CD4-positive, alpha-beta T cell (primary cell): ENCODE results near the gene SHPK. TPM values are rescaled to one million over a fixed set of nuclear protein-coding genes. Genes with fewer than 3 reads are reported as not detected.

Experiments
- ATAC-seq: fragments of 200-7000 bp; cut with Tn5 transposase; one replicate; pipeline ENCODE4 v1.10.0; 2022; ENCODE audit warnings: mild to moderate bottlenecking; ENCODE audit not compliant: poor library complexity
- CTCF ChIA-PET: fragments of 350-600 bp; sonication (Branson Sonifier 250); formaldehyde crosslinking; loops from one replicate; lab custom pipeline; 2021; ENCODE audit warnings: antibody characterized with exemption, inconsistent platforms; lab: Charles Lee
- POLR2A ChIA-PET: fragments of 350-600 bp; sonication (Branson Sonifier 250); formaldehyde crosslinking; loops from one replicate; lab custom pipeline; 2021; ENCODE audit warnings: antibody characterized with exemption, inconsistent platforms; lab: Charles Lee
- DNase-seq, 14 experiments: peaks; one replicate each; pipeline ENCODE4 v3.0.0-alpha.2; 2013 to 2020; ENCODE audit warnings: mixed read lengths in 2 of 14
- H3K27ac ChIP-seq, 2 donors: one replicate each; pipeline versions ENCODE4 v1.5.1 to v1.7.0; 2013; ENCODE audit warnings: low read length in 2 of 2, low read depth in 1 of 2, mild to moderate bottlenecking in 1 of 2
- H3K27me3 ChIP-seq, 2 experiments: 1 replicate in 1 of 2; 2 replicates in 1 of 2; pipeline versions ENCODE4 v1.6.1 to v1.7.0; 2013; ENCODE audit warnings: low read length in 2 of 2, control low read depth in 1 of 2, mild to moderate bottlenecking in 1 of 2, moderate library complexity in 1 of 2; ENCODE audit not compliant: insufficient read depth in 2 of 2, control insufficient read depth in 1 of 2
- H3K36me3 ChIP-seq: one replicate; pipeline ENCODE4 v1.6.1; 2013; ENCODE audit warnings: low read length, control low read depth; ENCODE audit not compliant: insufficient read depth
- H3K4me1 ChIP-seq: one replicate; pipeline ENCODE4 v1.6.1; 2013; ENCODE audit warnings: low read length, control low read depth; ENCODE audit not compliant: insufficient read depth
- H3K4me3 ChIP-seq: one replicate; pipeline ENCODE4 v1.5.1; 2013; ENCODE audit warnings: mild to moderate bottlenecking, low read length, moderate library complexity
- H3K9me3 ChIP-seq, 2 experiments: 1 replicate in 1 of 2; 2 replicates in 1 of 2; pipeline versions ENCODE4 v1.6.1 to v1.7.0; 2013; ENCODE audit warnings: low read length in 2 of 2, mild to moderate bottlenecking in 2 of 2, control low read depth in 1 of 2, moderate library complexity in 1 of 2; ENCODE audit not compliant: control insufficient read depth in 1 of 2, insufficient read depth in 1 of 2
- H3K27ac Mint-ChIP-seq: one replicate; pipeline ENCODE4 v1.8.0; 2020; ENCODE audit warnings: mixed read lengths
- H3K27me3 Mint-ChIP-seq: one replicate; pipeline ENCODE4 v1.8.0; 2021; ENCODE audit warnings: mixed read lengths
- H3K36me3 Mint-ChIP-seq: one replicate; pipeline ENCODE4 v1.8.0; 2021; ENCODE audit warnings: low read depth, mixed read lengths
- H3K4me1 Mint-ChIP-seq: one replicate; pipeline ENCODE4 v1.8.0; 2021; ENCODE audit warnings: low read depth, mixed read lengths
- H3K4me3 Mint-ChIP-seq: one replicate; pipeline ENCODE4 v1.8.0; 2020; ENCODE audit warnings: mild to moderate bottlenecking, mixed read lengths
- H3K9me3 Mint-ChIP-seq: one replicate; pipeline ENCODE4 v1.8.0; 2020; ENCODE audit warnings: mixed read lengths
- CTCF ChIP-seq: fragments of 200-600 bp; IDR thresholded peaks from one replicate; pipeline ENCODE4 v1.8.0; 2022; ENCODE audit warnings: antibody characterized with exemption, mild to moderate bottlenecking
- intact Hi-C, 2 experiments: fragments of 100-400 bp; cut with DNase I in 1 of 2; cut with micrococcal nuclease in 1 of 2; formaldehyde crosslinking; loops; one replicate each; pipeline versions ENCODE4 v1.15.1 to v1.9.0; 2023 to 2025; cut with DNase I, micrococcal nuclease
- total RNA-seq, 174 experiments: library from RNA in 2 of 174; stranded (reverse) in 2 of 174; gene quantifications; one replicate each; pipeline ENCODE4 v1.2.3 and lab custom pipeline; 2021 to 2026

Gene SHPK
- total RNA-seq, 2 experiments from 2014 or later: 3.4 TPM

GRCh38 chr17:3575511-3575910, 60.5 kb downstream of the SHPK start:
- Mint-ChIP-seq H3K4me1 (no peaks in the 10 kb centered on the region), H3K4me3 (no peak overlapping the region), H3K36me3 (peaks cover 22% of the 10 kb centered on the region), H3K9me3 (no peaks in the 10 kb centered on the region), H3K27ac (no peak overlapping the region), H3K27me3 (no peaks in the 10 kb centered on the region)
- H3K4me3 ChIP-seq: no peak overlapping the region
- intact Hi-C loops: no loop called here
- ChIA-PET POLR2A (interaction anchor here (0.6 kb wide), 1 partner anchor 135 kb away, joined by 3 read pairs; no protein-coding TSS in a partner anchor), CTCF (no interaction called here)
- no peaks in the 10 kb centered on the region for H3K9me3 ChIP-seq
- H3K27ac ChIP-seq: no peak overlapping the region
- peaks cover 2% of the 10 kb centered on the region for H3K36me3 ChIP-seq
- H3K4me1 ChIP-seq: no peaks in the 10 kb centered on the region
- ATAC-seq (no peak), DNase-seq (no peak)
- H3K27me3 ChIP-seq: no peaks in the 10 kb centered on the region
- TF ChIP-seq CTCF: no peak

- Mint-ChIP-seq H3K36me3 (peaks cover 18% of the 10 kb centered on the region), H3K27ac (no peak overlapping the region), H3K27me3 (no peaks in the 10 kb centered on the region), H3K9me3 (no peaks in the 10 kb centered on the region), H3K4me3 (no peak overlapping the region), H3K4me1 (no peaks in the 10 kb centered on the region)
- CTCF ChIA-PET: no interaction called here
- H3K4me1 ChIP-seq: no peaks in the 10 kb centered on the region
- no peak for TF ChIP-seq CTCF
- H3K4me3 ChIP-seq: no peak overlapping the region
- no peaks in the 10 kb centered on the region for H3K9me3 ChIP-seq
- intact Hi-C loops: no loop called here
- DNase-seq: no peak
- H3K27ac ChIP-seq: no peak overlapping the region
- peaks cover 2% of the 10 kb centered on the region for H3K36me3 ChIP-seq
- ATAC-seq: no peak
- POLR2A ChIA-PET: no interaction called here
- no peaks in the 10 kb centered on the region for H3K27me3 ChIP-seq
Observed at GRCh38 chr17:3574231-3574630, 61.8 kb downstream of the SHPK start.

DNA sequence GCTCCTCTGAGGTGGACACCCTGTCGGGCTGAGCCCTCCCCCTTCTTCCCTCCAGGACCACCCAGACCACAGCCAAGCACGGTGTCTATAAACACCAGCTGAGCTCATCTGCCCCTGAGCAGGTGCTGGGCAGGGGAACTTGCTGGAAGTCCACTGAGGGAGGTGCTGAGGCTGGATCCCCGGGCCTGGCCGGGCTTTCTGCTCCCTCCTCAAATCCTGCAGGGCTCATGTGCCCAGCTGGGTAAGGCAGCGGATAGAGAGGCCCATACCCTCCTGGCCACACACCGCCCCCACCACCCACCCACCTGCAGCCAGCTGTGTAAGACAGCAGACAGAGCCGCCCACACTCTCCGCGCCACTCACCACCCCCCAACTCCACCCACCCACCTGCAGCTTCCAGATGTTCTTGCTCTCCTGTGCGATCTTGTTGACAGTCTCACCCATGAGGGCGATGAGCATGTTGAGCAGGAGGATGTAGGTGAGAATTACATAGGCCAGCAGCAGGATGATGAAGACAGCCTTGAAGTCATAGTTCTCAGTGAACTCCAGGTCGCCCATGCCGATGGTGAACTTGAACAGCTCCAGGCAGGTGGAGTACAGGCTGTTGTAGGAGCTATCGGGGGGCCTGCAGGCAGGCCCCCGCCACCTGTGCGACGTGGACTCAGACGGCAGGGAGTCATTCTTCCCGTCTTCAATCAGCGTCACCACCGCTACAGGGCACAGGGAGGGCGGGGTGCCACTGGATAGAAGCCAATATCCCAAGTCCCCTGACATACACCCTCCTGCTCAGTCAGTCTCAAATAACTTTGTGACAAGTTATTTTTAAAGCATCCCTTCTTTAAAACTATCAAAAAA, 62.6 kb downstream of the SHPK start:
- Mint-ChIP-seq H3K4me1 (no peaks in the 10 kb centered on the region), H3K4me3 (no peak overlapping the region), H3K27ac (no peak overlapping the region), H3K9me3 (no peaks in the 10 kb centered on the region), H3K36me3 (peaks cover 11% of the 10 kb centered on the region), H3K27me3 (no peaks in the 10 kb centered on the region)
- no peaks in the 10 kb centered on the region for H3K27me3 ChIP-seq
- no peaks in the 10 kb centered on the region for H3K4me1 ChIP-seq
- ATAC-seq (no peak), DNase-seq (peak in 1 of 14 experiments; percentile 9)
- H3K36me3 ChIP-seq: peaks cover 2% of the 10 kb centered on the region
- intact Hi-C loops: no loop called here
- no peak for TF ChIP-seq CTCF
- no peak overlapping the region for H3K4me3 ChIP-seq
- ChIA-PET POLR2A (no interaction called here), CTCF (interaction anchor here (0.8 kb wide), 1 partner anchor 11 kb away, joined by 3 read pairs; no protein-coding TSS in a partner anchor)
- H3K9me3 ChIP-seq: no peaks in the 10 kb centered on the region
- no peak overlapping the region for H3K27ac ChIP-seq
